SU-DHL-6 (cell line): ENCODE results near the gene VPS37C.

Source experiments
- CTCF ChIP-seq: fragments of 200-600 bp; sonication (generic); IDR thresholded peaks from one replicate; pipeline ENCODE4 v1.5.1; 2017; ENCODE audit warnings: antibody characterized with exemption, mild to moderate bottlenecking, low read length, moderate library complexity; ENCODE audit not compliant: insufficient read depth, poor library complexity, severe bottlenecking
- EZH2phosphoT487 ChIP-seq: fragments of 200-600 bp; sonication (generic), shearing (Covaris generic); conservative IDR thresholded peaks from 2 replicates; pipeline ENCODE4 v1.6.1; 2018; ENCODE audit warnings: mild to moderate bottlenecking, antibody characterized with exemption, low read length, moderate library complexity, mixed read lengths

GRCh38 chr11:61110255-61111049, 50.8 kb downstream of the VPS37C start:
- TF ChIP-seq CTCF (no peak), EZH2phosphoT487 (no peak)
